DND-41 (cell line): ENCODE results near the gene LRRC55.

ENCODE experiments used
- ATAC-seq: fragments of 200-7000 bp; cut with Tn5 transposase; 3 replicates; pipeline ENCODE4 v1.9.1; 2021; ENCODE audit warnings: low read depth; ENCODE audit not compliant: insufficient read depth
- DNase-seq: peaks from one replicate; pipeline ENCODE4 v3.0.0-alpha.2; 2020
- H2AFZ ChIP-seq: 2 replicates; pipeline ENCODE4 v1.6.0; 2012; ENCODE audit warnings: low read depth, low read length
- H3K27ac ChIP-seq: 2 replicates; pipeline ENCODE4 v1.5.1; 2012; ENCODE audit warnings: low read length, inconsistent platforms
- H3K27me3 ChIP-seq: fragments of 200-600 bp; sonication (generic); 2 replicates; pipeline ENCODE4 v1.6.0; 2012; ENCODE audit warnings: low read length, mild to moderate bottlenecking, inconsistent platforms; ENCODE audit not compliant: insufficient read depth, poor library complexity
- H3K36me3 ChIP-seq: 2 replicates; pipeline ENCODE4 v1.5.1; 2012; ENCODE audit warnings: low read length, inconsistent platforms; ENCODE audit not compliant: insufficient read depth
- H3K4me1 ChIP-seq: 2 replicates; pipeline ENCODE4 v1.5.1; 2012; ENCODE audit warnings: mild to moderate bottlenecking, low read length; ENCODE audit not compliant: insufficient read depth
- H3K4me2 ChIP-seq: 2 replicates; pipeline ENCODE4 v1.6.0; 2012; ENCODE audit warnings: mild to moderate bottlenecking, moderate library complexity, low read length, inconsistent platforms; ENCODE audit not compliant: insufficient read depth
- H3K4me3 ChIP-seq, 2 experiments: fragments of 200-600 bp in 1 of 2; shearing (Covaris generic) in 1 of 2; 2 replicates each; pipeline ENCODE4 v1.5.1; 2012 to 2016; ENCODE audit warnings: inconsistent platforms in 2 of 2, low read length in 2 of 2, mild to moderate bottlenecking in 2 of 2, low read depth in 1 of 2, moderate library complexity in 1 of 2
- H3K79me2 ChIP-seq: 2 replicates; pipeline ENCODE4 v1.6.0; 2012; ENCODE audit warnings: low read length, inconsistent platforms; ENCODE audit not compliant: insufficient read depth
- H3K9ac ChIP-seq: 2 replicates; pipeline ENCODE4 v1.6.0; 2012; ENCODE audit warnings: low read depth, mild to moderate bottlenecking, inconsistent platforms, low read length, moderate library complexity
- H3K9me3 ChIP-seq: 2 replicates; pipeline ENCODE4 v1.5.1; 2012; ENCODE audit warnings: low read length, moderate library complexity, mild to moderate bottlenecking, inconsistent platforms; ENCODE audit not compliant: insufficient read depth, severe bottlenecking
- H4K20me1 ChIP-seq: 2 replicates; pipeline ENCODE4 v1.6.0; 2012; ENCODE audit warnings: low read length; ENCODE audit not compliant: insufficient read depth
- CTCF ChIP-seq: IDR thresholded peaks from 2 replicates; pipeline ENCODE4 v1.5.1; 2012; ENCODE audit warnings: borderline replicate concordance, low read length, moderate library complexity, mild to moderate bottlenecking; ENCODE audit not compliant: poor library complexity, severe bottlenecking; ENCODE audit errors: extremely low read depth
- EZH2 ChIP-seq: IDR thresholded peaks from 3 replicates; pipeline ENCODE4 v1.6.1; 2012; ENCODE audit warnings: borderline replicate concordance, low read depth, mild to moderate bottlenecking, moderate library complexity, low read length, inconsistent platforms; ENCODE audit not compliant: severe bottlenecking

LRRC55 gene

GRCh38 chr11:57154739-57155138 is 27.0 kb upstream of the LRRC55 start:
- H3K4me3 ChIP-seq = no peak overlapping the region
- no peak for ATAC-seq
- TF ChIP-seq CTCF = no peak
- TF ChIP-seq EZH2 = no peak
- H3K27ac ChIP-seq = no peak overlapping the region
- no peaks in the 10 kb centered on the region for H3K4me1 ChIP-seq
- no peak for DNase-seq
- H4K20me1 ChIP-seq = no peaks in the 10 kb centered on the region
- H2AFZ ChIP-seq = no peak overlapping the region
- H3K27me3 ChIP-seq = peaks cover 10% of the 10 kb centered on the region
- no peaks in the 10 kb centered on the region for H3K36me3 ChIP-seq
- no peak overlapping the region for H3K4me2 ChIP-seq
- no peak overlapping the region for H3K9ac ChIP-seq
- H3K9me3 ChIP-seq = no peaks in the 10 kb centered on the region
- H3K79me2 ChIP-seq = no peaks in the 10 kb centered on the region

GRCh38 chr11:57155400-57155799 is 26.4 kb upstream of the LRRC55 start:
- H3K79me2 ChIP-seq = no peaks in the 10 kb centered on the region
- peaks cover 10% of the 10 kb centered on the region for H3K27me3 ChIP-seq
- TF ChIP-seq EZH2 (no peak), CTCF (no peak)
- no peaks in the 10 kb centered on the region for H3K4me1 ChIP-seq
- DNase-seq = no peak
- no peak overlapping the region for H2AFZ ChIP-seq
- H3K4me2 ChIP-seq = no peak overlapping the region
- no peaks in the 10 kb centered on the region for H3K36me3 ChIP-seq
- H3K4me3 ChIP-seq = no peak overlapping the region
- H3K9me3 ChIP-seq = no peaks in the 10 kb centered on the region
- H3K9ac ChIP-seq = no peak overlapping the region
- H4K20me1 ChIP-seq = no peaks in the 10 kb centered on the region
- no peak for ATAC-seq
- H3K27ac ChIP-seq = no peak overlapping the region

- TF ChIP-seq EZH2 = no peak
- Histone ChIP-seq H3K4me1 (no peaks in the 10 kb centered on the region), H3K4me2 (no peak overlapping the region), H4K20me1 (no peaks in the 10 kb centered on the region), H3K27me3 (peaks cover 7% of the 10 kb centered on the region), H3K9ac (no peak overlapping the region), H2AFZ (no peak overlapping the region), H3K79me2 (no peaks in the 10 kb centered on the region), H3K4me3 (no peak overlapping the region), H3K36me3 (no peaks in the 10 kb centered on the region), H3K9me3 (no peaks in the 10 kb centered on the region), H3K27ac (no peak overlapping the region)
- ATAC-seq (no peak), DNase-seq (no peak)
These were observed 25.7 kb upstream of the LRRC55 start for GRCh38 chr11:57155838-57156607.

GRCh38 chr11:57156928-57157327 is 24.8 kb upstream of the LRRC55 start:
- Histone ChIP-seq H3K27me3 (peaks cover 7% of the 10 kb centered on the region), H3K79me2 (no peaks in the 10 kb centered on the region), H3K9me3 (no peaks in the 10 kb centered on the region), H3K36me3 (no peaks in the 10 kb centered on the region), H3K4me2 (no peak overlapping the region), H3K27ac (no peak overlapping the region), H2AFZ (no peak overlapping the region), H3K4me3 (no peak overlapping the region), H3K4me1 (no peaks in the 10 kb centered on the region), H4K20me1 (no peaks in the 10 kb centered on the region), H3K9ac (no peak overlapping the region)
- TF ChIP-seq EZH2 (no peak), CTCF (no peak)
- DNase-seq = no peak
- ATAC-seq = no peak
